ENCODE measurements around the gene DEFB113. TPM values are rescaled to one million over a fixed set of nuclear protein-coding genes. Genes with fewer than 3 reads are reported as not detected.
A peak's percentile ranks its signal among the peaks of the same experiment; 100 is the strongest.
"Not testable (repeated sequence)": the region's sequence is repeated elsewhere in the genome, so short reads cannot be mapped to it uniquely, and the experiment has no call there.

Gene DEFB113
- total and polyA plus RNA-seq, 2 experiments from 2014 or later: not detected

DNA sequence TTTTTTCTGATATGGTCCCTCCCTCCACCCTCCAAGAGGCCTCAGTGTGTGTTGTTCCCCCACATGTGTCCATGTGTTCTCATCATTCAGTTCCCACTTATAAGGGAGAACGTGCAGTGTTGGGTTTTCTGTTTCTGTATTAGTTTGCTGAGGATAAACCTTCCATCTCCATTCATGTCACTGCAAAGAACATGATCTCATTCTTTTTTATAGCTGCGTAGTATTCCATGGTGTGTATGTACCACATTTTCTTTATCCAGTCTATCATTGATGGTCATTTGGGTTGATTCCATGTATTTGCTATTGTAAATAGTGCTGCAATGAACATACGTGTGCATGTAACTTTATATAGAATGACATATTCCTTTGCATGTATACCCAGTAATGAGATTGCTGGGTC is 25.4 kb downstream of the DEFB113 start:
- H4K20me1 ChIP-seq (replicated peaks; ENCODE audit: insufficient read depth); H3K4me1 Mint-ChIP-seq; H3F3A ChIP-seq (replicated peaks; ENCODE audit: low read depth); H3K4me2 ChIP-seq; H3K79me2 ChIP-seq (replicated peaks; ENCODE audit: insufficient read depth); H3K27ac ChIP-seq (ENCODE audit: low read depth); H3K36me3 ChIP-seq (ENCODE audit: insufficient read depth); H3K4me3 ChIP-seq; H3K4me1 ChIP-seq (ENCODE audit: insufficient read depth); H3K4me3 Mint-ChIP-seq; H3K27me3 Mint-ChIP-seq (ENCODE audit: insufficient read depth, low read depth, poor library complexity); H3K27me3 ChIP-seq (ENCODE audit: insufficient read depth); H3K27ac Mint-ChIP-seq; DNase-seq (ENCODE audit: low spot score); H2AFZ ChIP-seq; ATAC-seq; H3K9me3 Mint-ChIP-seq; H3K36me3 Mint-ChIP-seq (ENCODE audit: low read depth); H3K9me2 ChIP-seq (ENCODE audit: insufficient read depth): not testable (repeated sequence)

GRCh38 chr6:49939993-49940498 is 29.4 kb downstream of the DEFB113 start:
- no peaks in the 10 kb centered on the region for H3F3A ChIP-seq (replicated peaks; ENCODE audit: low read depth)
- no peak overlapping the region for H3K27ac ChIP-seq (ENCODE audit: low read depth)
- no peaks in the 10 kb centered on the region for H4K20me1 ChIP-seq (replicated peaks; ENCODE audit: insufficient read depth)
- DNase-seq (ENCODE audit: low spot score) (peak; percentile 19), ATAC-seq (no peak)
- H3K9me2 ChIP-seq (ENCODE audit: insufficient read depth): no peaks in the 10 kb centered on the region
- H3K79me2 ChIP-seq (replicated peaks; ENCODE audit: insufficient read depth): no peaks in the 10 kb centered on the region
- Mint-ChIP-seq H3K4me1 (no peaks in the 10 kb centered on the region), H3K27ac (no peak overlapping the region), H3K36me3 (ENCODE audit: low read depth) (peaks cover 4% of the 10 kb centered on the region; the same call in 1 of the 3 replicates), H3K9me3 (peaks cover 3% of the 10 kb centered on the region; the same call in 1 of the 3 replicates), H3K27me3 (ENCODE audit: insufficient read depth, low read depth, poor library complexity) (no peaks in the 10 kb centered on the region), H3K4me3 (no peak overlapping the region)
- no peaks in the 10 kb centered on the region for H3K36me3 ChIP-seq (ENCODE audit: insufficient read depth)
- no peak overlapping the region for H3K4me3 ChIP-seq
- TF ChIP-seq ZNF331 (CRISPR knock-in tag; IDR thresholded peaks at IDR 0.05; ENCODE audit: low read depth): no peak
- TF ChIP-seq, protein P1, sequence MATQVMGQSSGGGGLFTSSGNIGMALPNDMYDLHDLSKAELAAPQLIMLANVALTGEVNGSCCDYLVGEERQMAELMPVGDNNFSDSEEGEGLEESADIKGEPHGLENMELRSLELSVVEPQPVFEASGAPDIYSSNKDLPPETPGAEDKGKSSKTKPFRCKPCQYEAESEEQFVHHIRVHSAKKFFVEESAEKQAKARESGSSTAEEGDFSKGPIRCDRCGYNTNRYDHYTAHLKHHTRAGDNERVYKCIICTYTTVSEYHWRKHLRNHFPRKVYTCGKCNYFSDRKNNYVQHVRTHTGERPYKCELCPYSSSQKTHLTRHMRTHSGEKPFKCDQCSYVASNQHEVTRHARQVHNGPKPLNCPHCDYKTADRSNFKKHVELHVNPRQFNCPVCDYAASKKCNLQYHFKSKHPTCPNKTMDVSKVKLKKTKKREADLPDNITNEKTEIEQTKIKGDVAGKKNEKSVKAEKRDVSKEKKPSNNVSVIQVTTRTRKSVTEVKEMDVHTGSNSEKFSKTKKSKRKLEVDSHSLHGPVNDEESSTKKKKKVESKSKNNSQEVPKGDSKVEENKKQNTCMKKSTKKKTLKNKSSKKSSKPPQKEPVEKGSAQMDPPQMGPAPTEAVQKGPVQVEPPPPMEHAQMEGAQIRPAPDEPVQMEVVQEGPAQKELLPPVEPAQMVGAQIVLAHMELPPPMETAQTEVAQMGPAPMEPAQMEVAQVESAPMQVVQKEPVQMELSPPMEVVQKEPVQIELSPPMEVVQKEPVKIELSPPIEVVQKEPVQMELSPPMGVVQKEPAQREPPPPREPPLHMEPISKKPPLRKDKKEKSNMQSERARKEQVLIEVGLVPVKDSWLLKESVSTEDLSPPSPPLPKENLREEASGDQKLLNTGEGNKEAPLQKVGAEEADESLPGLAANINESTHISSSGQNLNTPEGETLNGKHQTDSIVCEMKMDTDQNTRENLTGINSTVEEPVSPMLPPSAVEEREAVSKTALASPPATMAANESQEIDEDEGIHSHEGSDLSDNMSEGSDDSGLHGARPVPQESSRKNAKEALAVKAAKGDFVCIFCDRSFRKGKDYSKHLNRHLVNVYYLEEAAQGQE (IDR thresholded peaks at IDR 0.05; ENCODE audit: unreplicated experiment): no peak
- TF ChIP-seq EZH2 (IDR thresholded peaks at IDR 0.05; ENCODE audit: low read depth, unreplicated experiment): no peak
- H2AFZ ChIP-seq: no peak overlapping the region
- no peaks in the 10 kb centered on the region for H3K27me3 ChIP-seq (ENCODE audit: insufficient read depth)
- no peaks in the 10 kb centered on the region for H3K4me1 ChIP-seq (ENCODE audit: insufficient read depth)
- H3K4me2 ChIP-seq: no peak overlapping the region

DNA sequence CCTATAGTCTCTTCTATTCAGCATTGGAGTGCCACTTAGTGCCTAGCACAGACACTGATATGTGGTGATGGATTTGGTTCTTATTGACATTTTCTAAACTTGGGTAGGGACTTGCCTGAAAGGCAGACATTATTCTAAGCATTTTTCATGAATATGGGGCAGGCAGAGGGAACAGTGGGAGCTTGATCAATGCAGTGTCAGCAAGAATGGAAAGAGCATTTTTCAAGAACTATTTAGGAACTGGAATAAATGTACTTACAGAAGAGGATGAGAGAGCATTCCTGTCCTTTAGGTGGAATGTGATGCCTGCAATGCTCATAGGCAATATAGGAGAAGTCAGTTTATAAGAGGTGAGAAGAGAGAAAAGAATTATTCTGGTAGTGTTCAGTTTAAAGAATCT is 31.6 kb downstream of the DEFB113 start:
- ATAC-seq (no peak), DNase-seq (ENCODE audit: low spot score) (no peak)
- Histone ChIP-seq H3K4me1 (ENCODE audit: insufficient read depth) (no peaks in the 10 kb centered on the region), H3K27me3 (ENCODE audit: insufficient read depth) (no peaks in the 10 kb centered on the region), H3K27ac (ENCODE audit: low read depth) (no peak overlapping the region), H3K36me3 (ENCODE audit: insufficient read depth) (no peaks in the 10 kb centered on the region), H3K9me2 (ENCODE audit: insufficient read depth) (no peaks in the 10 kb centered on the region), H3K79me2 (replicated peaks; ENCODE audit: insufficient read depth) (no peaks in the 10 kb centered on the region), H2AFZ (no peak overlapping the region; the same call in 1 of the 2 replicates), H3K4me2 (no peak overlapping the region), H4K20me1 (replicated peaks; ENCODE audit: insufficient read depth) (no peaks in the 10 kb centered on the region), H3K4me3 (no peak overlapping the region), H3F3A (replicated peaks; ENCODE audit: low read depth) (no peaks in the 10 kb centered on the region)
- Mint-ChIP-seq H3K36me3 (ENCODE audit: low read depth) (no peaks in the 10 kb centered on the region; the same call in 2 of the 3 replicates), H3K4me3 (no peak overlapping the region), H3K4me1 (no peaks in the 10 kb centered on the region), H3K27ac (no peak overlapping the region), H3K27me3 (ENCODE audit: insufficient read depth, low read depth, poor library complexity) (no peaks in the 10 kb centered on the region), H3K9me3 (no peaks in the 10 kb centered on the region; the same call in 2 of the 3 replicates)
- TF ChIP-seq ETS1 (IDR thresholded peaks at IDR 0.05): no peak
- TF ChIP-seq EZH2phosphoT487 (IDR thresholded peaks at IDR 0.05; ENCODE audit: unreplicated experiment): no peak
- TF ChIP-seq, protein P2, sequence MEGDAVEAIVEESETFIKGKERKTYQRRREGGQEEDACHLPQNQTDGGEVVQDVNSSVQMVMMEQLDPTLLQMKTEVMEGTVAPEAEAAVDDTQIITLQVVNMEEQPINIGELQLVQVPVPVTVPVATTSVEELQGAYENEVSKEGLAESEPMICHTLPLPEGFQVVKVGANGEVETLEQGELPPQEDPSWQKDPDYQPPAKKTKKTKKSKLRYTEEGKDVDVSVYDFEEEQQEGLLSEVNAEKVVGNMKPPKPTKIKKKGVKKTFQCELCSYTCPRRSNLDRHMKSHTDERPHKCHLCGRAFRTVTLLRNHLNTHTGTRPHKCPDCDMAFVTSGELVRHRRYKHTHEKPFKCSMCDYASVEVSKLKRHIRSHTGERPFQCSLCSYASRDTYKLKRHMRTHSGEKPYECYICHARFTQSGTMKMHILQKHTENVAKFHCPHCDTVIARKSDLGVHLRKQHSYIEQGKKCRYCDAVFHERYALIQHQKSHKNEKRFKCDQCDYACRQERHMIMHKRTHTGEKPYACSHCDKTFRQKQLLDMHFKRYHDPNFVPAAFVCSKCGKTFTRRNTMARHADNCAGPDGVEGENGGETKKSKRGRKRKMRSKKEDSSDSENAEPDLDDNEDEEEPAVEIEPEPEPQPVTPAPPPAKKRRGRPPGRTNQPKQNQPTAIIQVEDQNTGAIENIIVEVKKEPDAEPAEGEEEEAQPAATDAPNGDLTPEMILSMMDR (conservative IDR thresholded peaks at IDR 0.05; ENCODE audit: low read depth in 2 of 2): no peak
- TF ChIP-seq ZNF114 (CRISPR knock-in tag; IDR thresholded peaks at IDR 0.05): no peak

All from GM23338 (cell line).